PC-9 (cell line): Measurements from ENCODE around the gene MTHFD1L.

Source experiments
- EZH2 ChIP-seq: fragments of 200-600 bp; sonication (generic); IDR thresholded peaks from 2 replicates; pipeline ENCODE4 v1.8.0; 2017; ENCODE audit warnings: antibody characterized with exemption, low read depth
- TF ChIP-seq, protein P1 (sequence below): fragments of 200-600 bp; sonication (generic); conservative IDR thresholded peaks from 2 replicates; pipeline ENCODE4 v1.6.1; 2017; ENCODE audit warnings: mixed run types, antibody characterized with exemption, mild to moderate bottlenecking, moderate library complexity

DNA sequence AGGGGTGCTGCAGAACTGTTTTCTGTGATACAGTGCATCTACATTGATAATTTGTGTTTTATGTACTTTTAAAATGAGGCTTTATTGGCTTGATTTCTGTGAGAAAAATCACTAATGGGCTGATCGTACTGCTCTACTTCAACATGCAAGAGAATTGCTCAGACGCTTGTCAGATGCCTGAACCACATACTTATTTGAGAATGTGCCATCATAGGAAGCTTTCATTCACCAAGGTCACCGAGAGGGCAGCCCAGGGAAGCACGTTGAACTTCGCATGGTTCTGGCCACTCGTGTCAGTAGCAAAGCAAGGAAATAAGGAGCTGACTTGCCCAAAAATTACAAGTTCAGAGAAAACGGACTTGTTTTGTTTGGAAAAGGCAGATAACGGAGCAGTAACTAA lies 205.8 kb downstream of the MTHFD1L start:
- TF ChIP-seq, protein P1, sequence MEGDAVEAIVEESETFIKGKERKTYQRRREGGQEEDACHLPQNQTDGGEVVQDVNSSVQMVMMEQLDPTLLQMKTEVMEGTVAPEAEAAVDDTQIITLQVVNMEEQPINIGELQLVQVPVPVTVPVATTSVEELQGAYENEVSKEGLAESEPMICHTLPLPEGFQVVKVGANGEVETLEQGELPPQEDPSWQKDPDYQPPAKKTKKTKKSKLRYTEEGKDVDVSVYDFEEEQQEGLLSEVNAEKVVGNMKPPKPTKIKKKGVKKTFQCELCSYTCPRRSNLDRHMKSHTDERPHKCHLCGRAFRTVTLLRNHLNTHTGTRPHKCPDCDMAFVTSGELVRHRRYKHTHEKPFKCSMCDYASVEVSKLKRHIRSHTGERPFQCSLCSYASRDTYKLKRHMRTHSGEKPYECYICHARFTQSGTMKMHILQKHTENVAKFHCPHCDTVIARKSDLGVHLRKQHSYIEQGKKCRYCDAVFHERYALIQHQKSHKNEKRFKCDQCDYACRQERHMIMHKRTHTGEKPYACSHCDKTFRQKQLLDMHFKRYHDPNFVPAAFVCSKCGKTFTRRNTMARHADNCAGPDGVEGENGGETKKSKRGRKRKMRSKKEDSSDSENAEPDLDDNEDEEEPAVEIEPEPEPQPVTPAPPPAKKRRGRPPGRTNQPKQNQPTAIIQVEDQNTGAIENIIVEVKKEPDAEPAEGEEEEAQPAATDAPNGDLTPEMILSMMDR, result no peak
- no peak for TF ChIP-seq EZH2
